ENCODE results near the gene ARMH3.

ARMH3 gene

GRCh38 chr10:101974091-101974971, 81.6 kb downstream of the ARMH3 start:
- no peak for DNase-seq

GRCh38 chr10:101972761-101973160, 83.2 kb downstream of the ARMH3 start:
- DNase-seq: no peak

- DNase-seq: no peak
Measured at GRCh38 chr10:101969412-101969922, 86.5 kb downstream of the ARMH3 start.

GRCh38 chr10:101968940-101969321, 87.0 kb downstream of the ARMH3 start:
- no peak for DNase-seq

- no peak for DNase-seq
Measured at GRCh38 chr10:101968286-101968939, 87.6 kb downstream of the ARMH3 start.

- no peak for DNase-seq
Measured at GRCh38 chr10:101967713-101968112, 88.3 kb downstream of the ARMH3 start.

- no peak for DNase-seq
Measured at GRCh38 chr10:101967119-101967518, 88.9 kb downstream of the ARMH3 start.

- no peak for DNase-seq
Measured at GRCh38 chr10:101965075-101965765, 90.8 kb downstream of the ARMH3 start.

- no peak for DNase-seq
Measured at GRCh38 chr10:101961591-101962498, 94.1 kb downstream of the ARMH3 start.

GRCh38 chr10:101960879-101961395, 95.0 kb downstream of the ARMH3 start:
- DNase-seq: no peak

GRCh38 chr10:101959346-101959916, 96.5 kb downstream of the ARMH3 start:
- no peak for DNase-seq

- no peak for DNase-seq
Measured at GRCh38 chr10:101958691-101959090, 97.3 kb downstream of the ARMH3 start.

- no peak for DNase-seq
Measured at GRCh38 chr10:101956898-101957297, 99.1 kb downstream of the ARMH3 start.

GRCh38 chr10:101956117-101956516, 99.9 kb downstream of the ARMH3 start:
- DNase-seq: no peak

GRCh38 chr10:101952191-101952590, 103.8 kb downstream of the ARMH3 start:
- DNase-seq: no peak

- DNase-seq: no peak
Measured at GRCh38 chr10:101950213-101950612, 105.8 kb downstream of the ARMH3 start.

GRCh38 chr10:101941871-101942270, 114.1 kb downstream of the ARMH3 start:
- DNase-seq: no peak

- DNase-seq: no peak
Measured at GRCh38 chr10:101940916-101941315, 115.1 kb downstream of the ARMH3 start.

GRCh38 chr10:101939729-101940128, 116.2 kb downstream of the ARMH3 start:
- no peak for DNase-seq

GRCh38 chr10:101939008-101939648, 116.8 kb downstream of the ARMH3 start:
- DNase-seq: no peak
